Omental fat pad (tissue), 4 donors: ENCODE measurements around the gene DCPS. TPM values are rescaled to one million over a fixed set of nuclear protein-coding genes. Genes with fewer than 3 reads are reported as not detected.
A peak's percentile ranks its signal among the peaks of the same experiment; 100 is the strongest.

ENCODE experiments used
- ATAC-seq: fragments of 150-250 bp; one replicate; pipeline ENCODE4 v1.9.1; 2016; ENCODE audit warnings: mild to moderate bottlenecking, moderate library complexity; ENCODE audit not compliant: low FRiP score
- DNase-seq: peaks from one replicate; pipeline ENCODE4 v3.0.0-alpha.2; 2019; ENCODE audit warnings: low spot score
- total RNA-seq, 4 donors: library from RNA; depleted of rRNA; stranded (reverse); fragments of >200 nt; gene quantifications; one replicate each; pipeline ENCODE4 v1.1.0, GENCODE V29; 2016
- TF ChIP-seq, protein P1 (sequence below), 3 donors: fragments of 450-650 bp; IDR thresholded peaks; one replicate each; pipeline ENCODE4 v1.5.1; 2016 to 2017; ENCODE audit warnings: antibody characterized with exemption in 3 of 3, mild to moderate bottlenecking in 3 of 3, moderate library complexity in 2 of 3

DCPS gene
- total RNA-seq, 4 donors from 2014 or later: 8.0 to 12.4 (median 9.9) TPM

DNA sequence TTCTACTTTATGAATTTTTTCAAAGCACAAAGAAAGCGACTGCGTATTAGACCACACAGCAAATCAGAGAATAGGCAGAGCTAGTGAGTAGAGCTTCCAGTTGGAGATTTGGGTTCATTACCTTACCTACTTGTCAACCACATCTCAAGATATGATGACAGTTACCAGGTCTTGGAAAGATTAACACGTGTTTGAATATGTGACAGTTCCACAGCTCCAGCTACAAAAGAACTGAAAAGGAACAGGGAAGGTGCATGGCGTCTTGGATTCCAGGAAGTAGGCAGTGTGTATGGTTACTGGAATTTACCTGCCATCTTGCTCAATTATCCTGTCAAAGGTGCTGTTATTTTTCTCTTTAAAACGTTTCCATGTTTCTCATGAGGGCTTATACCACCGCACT is 15.6 kb upstream of the DCPS start:
- TF ChIP-seq, protein P1, sequence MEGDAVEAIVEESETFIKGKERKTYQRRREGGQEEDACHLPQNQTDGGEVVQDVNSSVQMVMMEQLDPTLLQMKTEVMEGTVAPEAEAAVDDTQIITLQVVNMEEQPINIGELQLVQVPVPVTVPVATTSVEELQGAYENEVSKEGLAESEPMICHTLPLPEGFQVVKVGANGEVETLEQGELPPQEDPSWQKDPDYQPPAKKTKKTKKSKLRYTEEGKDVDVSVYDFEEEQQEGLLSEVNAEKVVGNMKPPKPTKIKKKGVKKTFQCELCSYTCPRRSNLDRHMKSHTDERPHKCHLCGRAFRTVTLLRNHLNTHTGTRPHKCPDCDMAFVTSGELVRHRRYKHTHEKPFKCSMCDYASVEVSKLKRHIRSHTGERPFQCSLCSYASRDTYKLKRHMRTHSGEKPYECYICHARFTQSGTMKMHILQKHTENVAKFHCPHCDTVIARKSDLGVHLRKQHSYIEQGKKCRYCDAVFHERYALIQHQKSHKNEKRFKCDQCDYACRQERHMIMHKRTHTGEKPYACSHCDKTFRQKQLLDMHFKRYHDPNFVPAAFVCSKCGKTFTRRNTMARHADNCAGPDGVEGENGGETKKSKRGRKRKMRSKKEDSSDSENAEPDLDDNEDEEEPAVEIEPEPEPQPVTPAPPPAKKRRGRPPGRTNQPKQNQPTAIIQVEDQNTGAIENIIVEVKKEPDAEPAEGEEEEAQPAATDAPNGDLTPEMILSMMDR (IDR thresholded peaks at IDR 0.05): no peak
- no peak for ATAC-seq
- no peak for DNase-seq

DNA sequence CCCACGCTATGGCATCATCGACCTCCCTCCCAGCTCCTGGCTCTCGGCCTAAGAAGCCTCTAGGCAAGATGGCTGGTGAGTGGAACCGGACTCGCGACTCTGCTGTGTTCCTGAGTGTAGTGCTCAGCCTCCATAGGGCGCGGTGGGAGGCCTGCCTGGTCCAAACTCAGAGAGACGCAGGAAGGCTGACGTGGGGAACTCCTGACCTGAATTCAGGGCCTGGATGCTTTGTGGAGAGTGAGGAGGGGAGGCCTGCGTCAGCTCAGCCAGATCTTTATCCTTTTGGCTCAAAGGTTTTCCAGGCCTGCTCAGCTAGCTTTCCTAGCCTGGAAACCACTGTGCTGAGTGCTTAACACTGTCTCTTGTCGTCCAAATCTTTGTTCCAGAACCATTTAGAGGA is 13.0 kb upstream of the DCPS start:
- ATAC-seq (no peak), DNase-seq (no peak)

DNA sequence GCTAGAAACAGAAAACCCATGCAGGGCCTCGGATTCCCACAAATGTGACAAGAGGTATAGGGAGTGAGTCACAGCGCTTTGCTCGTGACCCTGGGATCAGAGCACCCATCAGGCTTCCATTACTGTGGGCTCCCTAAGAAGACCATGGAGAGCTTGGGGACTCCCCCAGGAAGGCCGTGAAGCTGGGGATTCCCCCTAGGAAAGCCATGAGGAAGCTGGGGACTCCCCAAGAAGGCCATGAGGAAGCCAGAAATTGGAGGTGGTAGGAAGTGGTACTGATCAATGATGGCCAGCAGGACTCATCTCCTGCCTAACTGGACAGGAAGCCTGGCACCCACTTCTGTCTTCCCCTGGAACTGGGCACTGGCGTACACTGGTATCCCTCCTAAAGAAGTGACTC is 10.1 kb upstream of the DCPS start:
- no peak for DNase-seq
- TF ChIP-seq, protein P1 (IDR thresholded peaks at IDR 0.05): no peak
- no peak for ATAC-seq

More for the DNA sequence above, 13.0 kb upstream of the DCPS start:
- TF ChIP-seq, protein P1 (IDR thresholded peaks at IDR 0.05): no peak

DNA sequence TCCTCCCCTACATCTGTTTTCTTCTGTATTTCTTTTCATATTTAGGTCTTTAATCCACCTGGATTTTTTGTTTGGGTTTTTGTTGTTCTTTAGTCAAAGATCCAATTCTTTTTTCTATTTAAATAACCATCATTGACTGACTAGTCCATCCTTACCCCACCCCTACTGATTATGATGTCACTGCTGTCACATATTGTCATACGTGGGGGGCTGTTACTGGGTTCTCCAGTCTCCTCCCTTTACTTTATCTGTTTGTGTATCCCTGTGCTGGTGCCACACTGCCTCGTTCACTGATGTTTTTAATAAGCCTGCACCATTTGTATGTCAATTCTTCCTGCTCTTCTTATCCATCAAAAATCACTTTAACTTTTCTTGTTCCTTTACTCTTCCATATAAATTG is 6.9 kb upstream of the DCPS start:
- no peak for DNase-seq
- TF ChIP-seq, protein P1 (IDR thresholded peaks at IDR 0.05): no peak
- no peak for ATAC-seq

DNA sequence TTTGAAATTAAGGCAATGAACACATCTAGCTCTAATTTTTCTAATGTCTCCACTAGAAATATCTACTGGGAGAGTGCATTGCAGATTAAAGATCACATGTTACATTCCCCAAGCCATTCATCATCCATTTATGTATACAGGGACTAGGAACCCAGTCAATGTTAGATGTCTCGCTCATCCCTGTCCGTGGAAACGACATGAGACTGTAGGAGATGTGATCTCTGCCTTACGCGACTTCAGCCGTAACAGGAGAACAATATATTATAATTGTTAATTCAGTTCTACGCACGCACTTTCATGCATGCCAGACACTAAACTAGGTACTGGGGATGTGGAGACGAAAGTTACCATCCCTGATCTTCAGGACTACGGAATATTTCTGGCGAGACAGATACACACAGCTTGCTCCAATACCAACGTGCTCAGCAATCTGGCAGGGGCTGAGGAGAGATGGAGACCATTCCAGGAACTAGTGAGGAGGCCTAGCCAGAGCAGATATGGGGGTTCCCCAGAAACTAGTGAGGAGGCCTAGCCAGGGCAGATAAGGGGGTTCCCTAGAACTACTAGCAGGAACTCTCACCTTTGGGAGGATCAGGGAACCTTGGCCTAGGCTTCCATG is 706 bp downstream of the DCPS start:
- TF ChIP-seq, protein P1 (IDR thresholded peaks at IDR 0.05): no peak
- DNase-seq (no peak), ATAC-seq (peak; percentile 11)

DNA sequence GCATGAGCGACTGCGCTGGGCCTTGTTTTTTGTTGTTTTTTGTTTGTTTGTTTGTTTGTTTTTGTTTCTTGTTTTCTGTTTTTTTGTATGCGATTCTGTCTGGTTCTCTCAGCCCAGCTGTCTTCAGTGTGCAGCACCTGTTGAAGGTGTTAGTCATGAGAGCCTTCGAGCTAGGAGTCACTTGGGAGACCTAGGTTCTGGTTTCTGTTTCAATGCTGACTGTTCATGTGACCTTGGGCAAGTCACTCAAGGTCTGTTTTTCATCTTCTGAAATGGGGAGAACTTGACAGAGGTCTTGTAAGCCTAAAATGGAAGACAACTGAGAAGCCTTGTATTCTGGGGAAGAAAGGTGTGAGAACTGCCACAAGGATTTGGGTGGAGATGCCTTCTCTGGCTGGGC is 1.8 kb downstream of the DCPS start:
- TF ChIP-seq, protein P1 (IDR thresholded peaks at IDR 0.05): no peak

DNA sequence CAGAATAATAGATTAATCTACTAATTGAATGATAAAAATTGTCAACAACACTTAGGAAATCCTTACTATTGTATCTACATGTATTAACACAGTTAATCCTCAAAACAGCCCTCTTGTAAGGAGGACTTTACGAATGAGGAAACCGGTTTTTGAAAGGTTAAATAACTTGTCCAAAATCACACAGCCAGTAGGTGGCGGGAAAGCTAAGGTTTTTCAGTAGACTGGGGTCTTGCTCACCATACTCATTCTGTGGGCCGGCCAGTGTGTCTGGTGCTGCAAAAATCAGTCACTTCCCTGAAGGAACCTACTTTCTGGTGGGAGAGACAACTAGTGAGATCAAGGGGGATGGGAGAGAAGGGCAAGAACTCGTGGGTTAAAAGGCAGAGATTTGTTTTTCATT is 3.8 kb downstream of the DCPS start:
- DNase-seq (no peak), ATAC-seq (no peak)
- TF ChIP-seq, protein P1 (IDR thresholded peaks at IDR 0.05): no peak

More for the DNA sequence above, 1.8 kb downstream of the DCPS start:
- DNase-seq (no peak), ATAC-seq (no peak)
